HG03025 (cell line): ENCODE results near the gene STOML2.
"Not testable (repeated sequence)": the region's sequence is repeated elsewhere in the genome, so short reads cannot be mapped to it uniquely, and the experiment has no call there.

Experiments used
- ATAC-seq: cut with Tn5 transposase; IDR thresholded peaks from one replicate; pipeline ENCODE4 v1.9.1; 2021; ENCODE audit warnings: mild to moderate bottlenecking, moderate library complexity; ENCODE audit not compliant: unreplicated experiment, low FRiP score

STOML2 gene, protein sequence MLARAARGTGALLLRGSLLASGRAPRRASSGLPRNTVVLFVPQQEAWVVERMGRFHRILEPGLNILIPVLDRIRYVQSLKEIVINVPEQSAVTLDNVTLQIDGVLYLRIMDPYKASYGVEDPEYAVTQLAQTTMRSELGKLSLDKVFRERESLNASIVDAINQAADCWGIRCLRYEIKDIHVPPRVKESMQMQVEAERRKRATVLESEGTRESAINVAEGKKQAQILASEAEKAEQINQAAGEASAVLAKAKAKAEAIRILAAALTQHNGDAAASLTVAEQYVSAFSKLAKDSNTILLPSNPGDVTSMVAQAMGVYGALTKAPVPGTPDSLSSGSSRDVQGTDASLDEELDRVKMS

GRCh38 chr9:35102769-35103659, at the start of gene STOML2:
STOML2 (minus strand) TSS chr9:35103131; CDS start chr9:35103094, 37 bp downstream.
- ATAC-seq: peak; percentile 88

DNA sequence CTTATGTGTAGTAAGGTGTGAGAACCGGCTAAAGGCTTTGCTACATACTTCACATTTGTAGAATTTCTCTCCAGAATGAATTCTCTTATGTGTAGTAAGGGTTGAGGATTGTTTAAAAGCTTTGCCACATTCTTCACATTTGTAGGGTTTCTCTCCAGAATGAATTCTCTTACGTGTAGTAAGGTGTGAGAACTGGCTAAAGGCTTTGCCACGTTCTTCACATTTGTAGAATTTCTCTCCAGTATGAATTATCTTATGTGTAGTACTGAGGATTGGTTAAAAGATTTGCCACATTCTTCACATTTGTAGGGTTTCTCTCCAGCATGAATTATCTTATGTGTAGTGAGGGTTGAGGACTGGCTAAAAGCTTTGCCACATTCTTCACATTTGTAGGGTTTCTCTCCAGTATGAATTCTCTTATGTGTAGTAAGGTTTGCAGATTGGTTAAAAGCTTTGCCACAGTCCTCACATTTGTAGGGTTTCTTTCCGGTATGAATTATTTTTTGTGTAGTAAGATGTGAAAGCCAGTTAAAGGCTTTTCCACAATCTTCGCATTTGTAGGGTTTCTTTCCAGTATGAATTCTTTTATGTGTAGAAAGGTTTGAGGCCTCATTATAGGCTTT, 45.1 kb upstream of the STOML2 start:
- not testable (repeated sequence) for ATAC-seq

DNA sequence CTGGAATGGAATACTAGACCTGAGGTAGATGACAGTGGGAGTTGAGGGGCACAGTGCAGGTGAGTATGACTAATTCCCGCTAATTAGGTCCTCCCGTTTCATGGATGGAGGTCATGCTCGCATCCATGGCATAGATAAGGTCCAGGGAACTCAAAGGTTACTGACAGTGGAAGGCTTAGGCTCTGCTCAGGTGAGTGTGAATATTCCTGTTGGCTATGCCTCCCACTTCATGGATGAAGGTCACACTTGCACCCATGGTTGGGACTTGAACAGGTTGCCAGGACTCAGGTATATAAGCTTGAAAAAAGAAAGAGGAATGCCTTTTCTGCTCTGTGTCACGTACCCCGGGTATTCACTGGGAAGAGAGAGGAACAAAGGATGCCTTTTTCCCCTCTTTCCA, 39.1 kb upstream of the STOML2 start:
- no peak for ATAC-seq

DNA sequence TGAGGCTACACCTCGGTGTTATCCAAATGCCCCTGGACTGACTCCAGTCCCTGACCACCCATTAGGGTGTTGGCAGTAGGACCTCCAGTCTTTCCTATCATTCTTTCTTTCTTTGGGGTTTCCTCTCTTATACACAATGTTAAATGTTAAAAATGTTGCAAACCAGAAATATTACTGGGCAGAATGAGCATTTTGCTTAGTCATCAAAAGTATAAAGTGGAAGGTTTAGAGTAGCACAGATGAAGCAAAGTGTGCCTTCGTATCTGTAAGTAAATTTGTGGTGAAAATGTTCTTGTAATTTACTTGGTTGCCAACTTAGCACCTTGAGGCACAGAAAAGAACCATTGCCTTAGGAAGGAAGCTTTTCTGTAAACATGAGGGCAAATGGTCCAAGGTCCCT, 37.2 kb upstream of the STOML2 start:
- no peak for ATAC-seq

- no peak for ATAC-seq
These were observed 33.9 kb upstream of the STOML2 start for GRCh38 chr9:35136866-35137265.

DNA sequence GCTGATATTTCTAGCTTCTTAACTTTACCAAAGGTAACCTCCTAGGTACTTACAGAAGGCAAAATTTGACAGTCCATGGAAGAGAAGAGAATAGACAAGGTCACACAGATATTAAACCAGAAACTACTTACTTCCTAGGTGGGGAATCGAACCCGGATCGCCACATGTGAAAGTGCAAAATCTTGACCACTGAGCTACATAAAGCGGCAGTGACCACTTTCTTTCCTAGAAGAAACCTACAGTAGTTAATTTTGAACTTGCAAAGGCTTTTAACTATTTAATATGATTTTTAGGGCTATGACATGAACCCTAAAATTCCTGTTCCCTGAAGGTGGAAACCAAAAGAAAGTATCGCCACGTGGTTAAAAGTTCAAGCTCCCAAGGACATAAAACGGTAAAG, 33.1 kb upstream of the STOML2 start:
- ATAC-seq: no peak

DNA sequence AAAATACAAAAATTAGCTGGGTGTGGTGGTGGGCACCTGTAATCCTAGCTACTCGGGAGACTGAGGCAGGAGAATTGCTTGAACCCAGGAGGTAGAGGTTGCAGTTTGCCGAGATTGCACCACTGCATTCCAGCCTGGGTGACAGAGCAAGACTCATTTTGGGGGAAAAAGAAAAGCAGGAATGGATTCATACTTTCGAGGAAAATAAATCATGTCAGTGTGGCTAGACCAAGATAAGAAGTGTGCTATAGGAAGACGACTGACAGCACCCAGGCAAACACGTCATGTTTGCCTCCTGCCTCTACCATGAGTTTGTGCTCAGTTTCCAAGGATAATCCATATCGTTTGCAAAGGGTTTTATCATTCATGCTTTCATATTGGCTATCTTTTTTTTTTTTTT, 32.0 kb upstream of the STOML2 start:
- no peak for ATAC-seq

DNA sequence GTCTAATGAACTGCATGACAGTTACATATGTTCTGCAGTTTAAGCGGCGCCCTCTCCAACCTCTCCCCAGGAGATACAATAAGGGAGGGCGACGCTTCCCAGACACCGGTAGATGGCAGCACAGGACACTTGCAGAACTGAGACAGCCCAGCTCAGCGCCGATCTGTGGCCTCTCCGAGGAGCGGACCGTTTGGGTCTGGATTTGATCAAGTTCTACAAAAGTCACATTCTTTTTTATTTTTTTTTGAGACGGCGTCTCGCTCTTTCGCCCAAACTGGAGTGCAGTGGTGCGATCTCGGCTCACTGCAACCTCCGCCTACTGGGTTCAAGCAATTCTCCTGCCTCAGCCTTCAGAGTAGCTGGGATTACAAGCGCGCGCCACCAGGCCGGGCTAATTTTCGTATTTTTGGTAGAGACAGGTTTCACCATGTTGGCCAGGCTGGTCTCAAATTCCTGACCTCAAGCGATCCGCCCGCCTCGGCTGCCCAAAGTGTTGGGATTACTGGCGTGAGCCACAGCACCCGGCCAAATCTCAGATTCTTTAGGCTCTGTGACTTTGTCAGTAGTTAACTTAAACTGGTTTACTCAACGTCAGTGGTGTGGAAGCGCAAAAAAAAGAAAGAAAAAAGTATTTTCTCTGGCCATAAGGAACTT, 14.1 kb upstream of the STOML2 start:
- ATAC-seq: peak; percentile 59

- no peak for ATAC-seq
These were observed 13.6 kb upstream of the STOML2 start for GRCh38 chr9:35116539-35116897.

- peak; percentile 68 for ATAC-seq
These were observed 13.0 kb upstream of the STOML2 start, which contains the start of gene ATOSB for GRCh38 chr9:35115680-35116538. ATOSB (minus strand) TSS chr9:35115862; CDS start chr9:35108274, 7,588 bp downstream.

DNA sequence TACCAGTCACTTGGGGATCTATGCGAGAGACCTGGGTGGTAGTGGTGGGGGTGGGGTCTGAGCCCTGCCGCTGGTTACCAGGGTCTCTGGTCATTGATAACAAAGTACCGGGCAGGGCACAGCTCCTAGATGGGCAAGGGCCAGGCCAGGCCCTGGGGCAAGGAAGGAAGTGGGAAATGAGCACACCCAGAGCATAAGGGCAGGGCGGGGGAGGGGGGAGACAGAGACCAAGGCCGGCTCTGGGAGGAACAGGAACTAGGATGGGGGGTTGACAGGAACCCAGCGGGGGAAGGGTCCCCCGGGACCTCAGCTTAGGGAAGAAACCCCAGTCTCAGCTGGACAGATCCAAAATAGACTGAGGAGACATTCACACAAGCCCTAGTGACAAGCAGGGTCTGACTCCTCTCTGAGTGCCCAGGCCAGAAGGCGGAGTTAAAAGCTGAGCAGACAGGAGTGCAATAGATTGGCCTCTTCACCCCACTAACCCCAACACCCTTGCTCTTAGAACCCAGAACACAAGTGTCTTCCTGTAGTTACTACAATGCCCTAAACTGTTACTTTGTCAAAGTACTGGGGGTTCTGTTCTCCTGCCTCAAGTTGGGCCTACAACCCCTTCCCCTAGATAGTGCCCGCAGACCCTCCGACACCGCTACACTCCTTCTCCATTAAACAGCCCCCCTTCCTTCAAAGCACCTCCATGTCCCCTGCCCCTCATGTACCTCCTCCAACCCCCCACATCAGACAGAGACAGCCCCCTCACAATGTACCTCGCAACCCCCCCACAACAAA, 12.1 kb upstream of the STOML2 start:
- no peak for ATAC-seq

- no peak for ATAC-seq
These were observed 11.3 kb upstream of the STOML2 start for GRCh38 chr9:35114113-35114839.

- no peak for ATAC-seq
These were observed 9.5 kb upstream of the STOML2 start for GRCh38 chr9:35112257-35113020.

GRCh38 chr9:35111001-35111933, 8.3 kb upstream of the STOML2 start:
- peak; percentile 57 for ATAC-seq

DNA sequence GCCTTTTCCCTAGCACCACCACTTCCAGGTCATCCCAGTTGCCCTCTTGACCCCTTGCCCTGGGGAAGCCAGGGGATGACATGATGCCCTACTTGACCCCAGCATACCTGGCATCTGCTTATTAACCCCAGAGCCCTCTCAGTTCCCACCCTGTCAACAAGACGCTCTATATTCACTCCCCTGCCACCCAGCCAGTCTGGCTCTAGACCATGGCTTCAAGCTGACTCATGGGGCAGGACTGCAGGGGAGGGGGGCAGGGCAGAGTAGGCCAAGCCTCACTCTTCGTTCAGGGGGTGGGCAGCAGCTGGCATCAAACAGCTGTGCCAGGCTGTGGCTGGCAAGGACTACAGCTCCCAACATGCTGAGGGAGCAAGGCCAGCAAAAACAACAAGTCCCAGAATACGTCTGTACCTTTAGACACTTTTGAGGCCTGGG, 7.4 kb upstream of the STOML2 start:
- no peak for ATAC-seq

GRCh38 chr9:35108946-35109575, 6.1 kb upstream of the STOML2 start:
- no peak for ATAC-seq
